GM23248 (cell line): Measurements from ENCODE around the gene SPOCK3.

Experiments used
- EZH2 ChIP-seq: fragments of 200-600 bp; sonication (generic); IDR thresholded peaks from 2 replicates; pipeline ENCODE4 v1.6.1; 2018; ENCODE audit warnings: antibody characterized with exemption, mild to moderate bottlenecking; ENCODE audit not compliant: insufficient read depth, poor library complexity, severe bottlenecking
- EZH2phosphoT487 ChIP-seq: fragments of 200-600 bp; sonication (generic); IDR thresholded peaks from 2 replicates; pipeline ENCODE4 v1.6.1; 2018; ENCODE audit warnings: antibody characterized with exemption, moderate library complexity, mild to moderate bottlenecking, low read depth; ENCODE audit not compliant: insufficient read depth

- TF ChIP-seq EZH2 (no peak), EZH2phosphoT487 (no peak)
Observed at GRCh38 chr4:166823848-166824247, 410.4 kb downstream of the SPOCK3 start.
